Stimulated activated CD4-positive, alpha-beta T cell treated with anti-CD3 and anti-CD28 coated beads, Interleukin-15, amount 100 ng/mL, for 48 hours (primary cell): ENCODE results near the gene FBXL20.
"Not testable (repeated sequence)": the region's sequence is repeated elsewhere in the genome, so short reads cannot be mapped to it uniquely, and the experiment has no call there.

Experiments
- DNase-seq, 2 donors: peaks; one replicate each; pipeline ENCODE4 v3.0.0-alpha.2; 2020; ENCODE audit warnings: low read depth in 2 of 2

The FBXL20 gene

DNA sequence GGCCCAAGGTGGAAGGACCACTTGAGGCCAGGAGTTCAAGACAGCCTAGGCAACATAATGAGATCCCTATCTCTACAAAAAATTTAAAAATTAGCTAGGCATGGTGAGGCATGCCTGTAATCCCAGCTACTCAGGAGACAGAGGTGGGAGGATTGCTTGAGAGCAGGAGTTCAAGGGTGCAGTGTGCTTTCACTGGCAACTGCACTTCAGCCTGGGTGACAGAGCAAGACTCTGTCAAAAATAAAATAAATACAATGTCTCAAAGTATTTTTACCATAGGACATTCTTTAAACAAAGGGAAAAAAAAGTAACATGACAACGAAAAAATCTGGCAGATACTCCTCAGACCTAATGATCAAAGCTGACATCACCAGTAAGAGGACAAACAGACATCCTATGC, 72.6 kb downstream of the FBXL20 start:
- DNase-seq = no peak

DNA sequence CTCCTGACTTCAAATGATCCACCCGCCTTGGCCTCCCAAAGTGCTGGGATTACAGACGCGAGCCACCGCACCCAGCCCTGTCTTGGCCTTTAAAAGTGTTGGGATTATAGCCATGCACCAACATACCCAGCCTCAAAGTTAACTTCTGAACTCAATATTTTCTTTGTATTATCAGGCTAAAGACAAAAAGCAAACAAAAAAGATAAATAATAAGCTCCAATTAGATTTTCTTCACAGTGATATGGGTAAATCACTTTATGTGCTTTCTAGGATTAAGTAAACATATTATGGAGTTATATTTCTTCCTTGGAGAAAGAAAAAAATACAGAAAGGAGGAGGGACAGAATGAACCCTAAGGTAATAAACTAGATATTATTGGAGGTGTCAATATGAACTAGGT, 74.3 kb downstream of the FBXL20 start:
- DNase-seq = no peak

DNA sequence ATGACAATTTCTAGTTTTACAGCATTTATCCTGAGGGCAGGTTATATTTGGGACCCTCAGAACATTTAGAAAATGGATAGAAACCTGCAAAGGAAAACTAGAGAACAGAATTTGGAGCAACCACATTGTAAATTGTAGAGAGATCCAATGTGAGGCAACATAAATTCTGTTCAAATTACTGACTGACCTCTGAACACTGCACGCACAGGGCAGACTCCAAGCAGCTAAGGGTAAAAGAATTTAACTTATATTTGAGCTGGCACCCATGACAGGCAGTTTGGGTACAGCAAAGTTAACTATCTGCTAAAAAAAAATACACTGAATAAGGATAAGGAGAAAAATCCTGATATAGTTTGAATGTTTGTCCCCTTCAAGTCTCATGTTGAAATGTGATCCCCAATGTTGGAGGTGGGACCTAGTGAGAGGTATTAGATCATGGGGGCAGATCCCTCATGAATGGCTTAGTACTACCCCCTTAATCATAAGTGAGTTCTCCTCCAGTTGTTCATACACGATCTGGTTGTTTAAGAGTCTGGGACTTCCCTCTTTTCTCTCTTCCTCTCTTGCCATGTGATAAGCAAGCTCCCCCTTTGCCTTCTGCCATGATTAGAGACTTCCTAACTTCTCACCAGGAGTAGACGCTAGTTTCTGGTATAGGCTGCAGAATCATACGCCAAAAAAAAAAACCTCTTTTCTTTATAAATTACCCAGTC, 75.7 kb downstream of the FBXL20 start:
- no peak for DNase-seq

DNA sequence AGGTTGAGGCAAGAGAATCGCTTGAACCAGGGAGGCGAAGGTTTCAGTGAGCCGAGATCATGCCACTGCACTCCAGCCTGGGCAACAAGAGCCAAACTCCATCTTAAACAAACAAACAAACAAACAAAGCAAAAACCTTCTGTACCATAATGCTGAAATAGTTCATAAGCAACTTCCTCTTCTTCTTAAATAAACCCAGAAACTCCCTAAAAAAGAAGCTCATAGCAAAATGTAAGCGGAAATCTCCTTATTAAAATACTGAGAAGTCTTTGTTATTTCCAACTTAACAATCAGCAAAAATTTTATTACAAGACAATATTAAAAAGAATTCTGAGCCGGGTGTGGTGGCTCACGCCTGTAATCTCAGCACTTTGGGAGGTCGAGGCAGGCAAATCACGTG, 82.8 kb downstream of the FBXL20 start:
- no peak for DNase-seq

DNA sequence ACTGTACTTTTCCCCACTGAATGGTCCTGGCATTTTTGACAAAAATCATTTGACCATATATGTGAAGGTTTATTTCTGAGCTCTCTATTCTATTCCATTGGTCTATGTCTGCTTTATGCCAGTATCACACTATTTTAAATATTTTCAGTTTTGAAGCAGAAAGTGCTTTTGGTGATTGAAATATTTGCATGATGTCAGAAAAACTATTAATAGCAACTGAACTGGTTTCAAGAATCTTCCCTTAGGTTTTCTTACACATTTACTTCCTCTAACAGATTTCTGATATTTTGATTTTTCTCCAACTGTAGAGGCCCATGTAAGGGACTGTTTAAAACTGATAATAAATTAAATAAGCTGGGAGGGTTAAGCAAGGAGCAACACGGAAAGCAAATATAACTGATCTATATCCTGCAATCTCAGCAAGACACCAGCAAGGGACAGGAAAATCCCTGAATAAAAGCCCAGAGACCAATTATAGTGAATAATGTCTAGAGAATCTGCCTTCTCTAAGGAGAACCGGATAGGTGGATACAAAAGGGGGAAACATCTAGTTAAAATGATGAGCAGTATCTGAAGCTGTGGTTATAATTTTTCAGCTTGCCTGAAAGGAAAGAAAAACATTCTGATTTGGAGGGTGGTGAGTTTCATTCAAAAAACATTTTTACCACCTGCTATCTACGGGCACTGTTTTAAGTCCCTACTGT, 94.8 kb downstream of the FBXL20 start:
- DNase-seq = no peak

DNA sequence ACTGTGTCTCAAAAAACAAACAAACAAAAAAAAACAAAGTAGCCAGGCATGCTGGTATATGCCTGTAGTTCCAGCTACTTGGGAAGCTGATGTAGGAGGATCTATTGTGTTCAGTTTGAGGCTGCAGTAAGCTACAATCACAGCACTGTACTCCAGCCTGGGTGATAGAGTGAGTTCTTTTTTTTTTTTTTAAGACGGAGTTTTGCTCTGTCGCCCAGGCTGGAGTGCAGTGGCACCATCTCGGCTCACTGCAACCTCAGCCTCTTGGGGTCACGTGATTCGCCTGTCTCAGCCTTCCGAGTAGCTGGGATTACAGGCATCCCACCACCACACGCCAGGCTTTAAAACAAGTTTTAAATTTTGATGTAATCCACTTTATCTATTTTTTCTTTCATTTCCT, 95.4 kb downstream of the FBXL20 start:
- DNase-seq = no peak

DNA sequence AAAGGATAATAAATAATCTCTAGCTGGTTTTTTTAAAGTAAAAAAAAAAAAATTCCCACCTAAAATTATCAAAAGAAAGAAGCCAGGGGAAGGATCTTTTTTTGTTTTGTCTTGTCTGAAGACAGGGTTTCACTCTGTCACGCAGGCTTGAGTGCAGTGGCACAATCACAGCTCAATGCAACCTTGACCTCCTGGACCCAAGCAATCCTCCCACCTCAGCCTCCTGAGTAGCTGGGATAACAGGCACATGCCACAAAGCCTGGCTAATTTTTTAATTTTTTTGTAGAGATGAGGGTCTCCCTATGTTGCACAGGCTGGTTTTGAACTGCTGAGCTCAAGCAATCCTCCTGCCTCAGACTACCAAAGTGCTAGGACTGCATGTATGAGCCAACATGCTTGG, 97.2 kb downstream of the FBXL20 start:
- DNase-seq = no peak

DNA sequence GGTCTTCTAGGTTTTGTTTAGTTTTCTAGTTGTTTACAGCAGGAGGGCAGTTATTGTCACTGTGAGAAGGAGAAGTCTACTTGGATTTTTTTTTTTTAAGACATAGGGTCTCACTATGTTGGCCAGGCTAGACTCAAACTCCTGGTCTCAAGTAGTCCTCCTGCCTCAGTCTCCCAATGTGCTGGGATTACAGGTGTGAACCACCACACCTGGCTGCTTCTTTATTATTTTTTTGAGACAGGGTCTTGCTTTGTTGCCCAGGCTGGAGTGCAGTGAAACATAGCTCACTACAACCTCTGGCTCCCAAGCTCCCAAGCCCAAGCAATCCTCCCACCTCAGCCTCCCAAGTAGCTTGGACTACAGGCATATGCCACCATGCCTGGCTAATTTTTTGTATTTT, 107.4 kb downstream of the FBXL20 start:
- DNase-seq = no peak

DNA sequence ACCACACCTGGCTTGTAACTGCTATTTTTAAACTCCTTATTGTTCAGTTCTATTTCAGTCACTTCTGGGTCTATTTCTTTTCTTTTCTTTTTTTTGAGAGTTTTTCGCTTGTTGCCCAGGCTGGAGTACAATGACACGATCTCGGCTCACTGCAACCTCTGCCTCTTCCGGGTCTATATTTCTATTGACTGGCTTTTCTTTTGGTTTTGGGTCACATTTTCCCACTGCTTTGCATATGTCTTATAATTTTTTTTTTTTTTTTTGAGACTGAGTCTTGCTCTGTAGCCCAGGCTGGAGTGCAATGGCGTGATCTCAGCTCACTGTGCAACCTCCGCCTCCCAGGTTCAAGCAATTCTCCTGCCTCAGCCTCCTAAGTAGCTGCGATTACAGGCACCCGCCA, 108.9 kb downstream of the FBXL20 start:
- DNase-seq = not testable (repeated sequence)

DNA sequence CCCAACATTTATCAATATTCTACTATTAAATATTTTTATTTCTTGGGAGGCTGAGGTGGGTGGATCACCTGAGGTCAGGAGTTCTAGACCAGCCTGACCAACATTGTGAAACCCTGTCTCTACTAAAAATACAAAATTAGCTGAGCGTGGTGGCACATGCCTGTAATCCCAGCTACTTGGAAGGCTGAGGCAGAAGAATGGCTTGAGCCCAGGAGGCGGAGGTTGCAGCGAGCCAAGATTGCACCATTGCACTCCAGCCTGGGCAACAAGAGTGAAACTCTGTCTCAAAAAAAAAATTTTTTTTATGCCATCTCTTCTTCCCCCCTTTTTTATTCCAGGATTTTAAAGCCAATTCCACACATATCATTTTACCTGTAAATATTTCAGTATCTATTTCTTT, 114.9 kb downstream of the FBXL20 start:
- not testable (repeated sequence) for DNase-seq

DNA sequence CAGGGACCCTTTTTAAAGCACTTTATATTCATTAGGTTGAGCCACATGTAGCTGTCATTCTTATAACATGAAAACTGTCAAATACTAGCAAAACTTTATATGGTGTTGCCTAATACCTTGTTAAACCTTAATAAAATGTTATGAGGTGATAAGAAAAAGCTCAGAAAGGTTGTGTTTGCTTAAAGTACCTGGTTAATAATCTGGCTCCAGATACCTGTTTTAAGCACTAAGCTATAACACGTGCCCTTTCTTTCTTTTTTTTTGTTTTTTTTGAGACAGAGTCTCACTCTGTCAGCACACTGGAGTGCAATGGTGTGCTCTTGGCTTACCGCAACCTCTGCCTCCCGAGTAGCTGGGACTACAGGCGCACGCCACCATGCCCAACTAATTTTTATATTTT, 116.7 kb downstream of the FBXL20 start:
- DNase-seq = no peak

DNA sequence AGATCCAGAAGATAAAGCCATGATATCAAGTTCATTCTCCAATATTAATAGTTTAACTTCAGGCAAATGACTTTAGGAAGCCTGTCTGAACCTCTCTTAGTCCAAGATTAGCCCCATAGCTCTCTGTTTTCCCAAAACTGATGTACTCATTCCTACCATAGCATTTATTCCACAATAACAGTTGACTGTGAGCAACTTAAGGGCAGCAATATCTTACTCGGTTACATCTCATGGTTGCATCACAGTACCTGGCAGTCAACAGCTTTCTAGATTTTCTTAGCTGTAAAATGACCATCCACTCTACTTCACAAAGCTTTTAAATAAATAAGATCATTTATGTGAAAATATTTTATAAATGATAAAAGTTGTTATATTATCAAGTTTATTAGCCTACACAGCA, 117.5 kb downstream of the FBXL20 start:
- DNase-seq = no peak

DNA sequence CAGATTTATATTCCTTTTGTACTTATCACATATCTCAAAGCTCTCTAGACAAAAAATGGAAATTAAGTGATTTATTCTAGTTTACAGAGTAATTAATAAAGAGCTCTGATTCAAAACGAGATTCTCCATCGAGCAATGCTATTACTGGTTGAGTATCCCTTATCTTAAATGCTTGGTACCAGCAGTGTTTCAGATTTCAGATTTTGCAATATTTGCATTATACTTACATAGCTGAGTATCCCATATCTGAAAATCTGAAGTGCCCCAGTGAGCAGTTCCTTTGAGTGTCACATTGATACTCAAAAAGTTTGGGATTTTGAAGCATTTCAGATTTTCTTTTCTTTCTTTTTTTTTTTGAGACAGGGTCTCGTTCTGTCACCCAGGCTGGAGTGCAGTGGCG, 118.3 kb downstream of the FBXL20 start:
- DNase-seq = no peak

DNA sequence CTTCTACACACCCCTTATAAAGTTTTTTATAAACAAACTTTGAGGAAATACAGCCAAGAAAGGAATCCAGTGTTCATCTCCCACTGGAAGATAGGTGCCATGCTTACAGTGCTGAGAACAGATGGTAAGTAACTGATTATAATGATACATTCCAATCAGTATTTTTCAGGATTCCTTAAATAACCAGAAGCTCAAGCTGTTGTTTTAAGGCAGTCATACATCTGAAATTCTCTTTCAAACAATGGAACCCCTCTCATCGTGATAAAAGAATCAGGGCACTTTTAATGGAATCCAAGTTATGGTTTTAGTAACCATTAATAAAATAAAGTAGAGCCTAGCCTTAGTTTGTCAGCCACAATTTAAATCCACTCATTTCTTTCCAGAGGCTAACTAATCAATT, 119.6 kb downstream of the FBXL20 start:
- DNase-seq = no peak

DNA sequence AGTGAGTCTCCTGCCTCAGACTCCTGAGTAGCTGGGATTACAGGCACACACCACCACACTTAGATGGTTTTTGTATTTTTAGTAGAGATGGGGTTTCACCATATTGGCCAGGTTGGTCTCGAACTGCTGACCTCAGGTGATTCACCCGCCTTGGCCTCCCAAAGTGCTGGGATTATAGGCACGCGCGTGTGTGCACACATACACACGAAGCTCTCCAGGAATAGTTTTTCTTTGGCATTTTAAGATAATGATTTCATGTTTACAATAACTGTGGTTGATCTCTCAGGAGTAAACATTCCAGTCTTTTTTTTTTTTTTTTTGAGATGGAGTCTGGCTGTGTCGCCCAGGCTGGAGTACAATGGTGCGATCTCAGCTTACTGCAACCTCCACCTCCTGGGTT, 123.2 kb downstream of the FBXL20 start:
- not testable (repeated sequence) for DNase-seq

DNA sequence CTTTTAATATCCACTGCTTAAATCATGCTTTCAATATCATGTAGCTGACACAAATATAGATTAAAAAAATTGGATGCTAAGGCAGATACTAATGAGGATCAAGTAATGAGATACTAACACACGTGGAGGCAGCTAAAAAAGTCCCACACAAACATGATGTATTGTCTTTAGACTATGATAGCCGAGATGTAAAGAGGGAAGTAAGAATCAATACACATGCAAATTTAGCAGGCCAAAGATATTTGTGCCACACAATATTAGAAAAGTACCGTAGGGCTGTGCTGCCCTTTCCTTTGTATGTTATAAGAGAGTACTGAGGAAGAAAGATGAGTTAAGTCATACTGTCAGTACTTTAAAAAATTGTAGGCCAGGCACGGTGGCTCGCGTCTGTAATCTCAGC, 124.3 kb downstream of the FBXL20 start:
- DNase-seq = no peak

DNA sequence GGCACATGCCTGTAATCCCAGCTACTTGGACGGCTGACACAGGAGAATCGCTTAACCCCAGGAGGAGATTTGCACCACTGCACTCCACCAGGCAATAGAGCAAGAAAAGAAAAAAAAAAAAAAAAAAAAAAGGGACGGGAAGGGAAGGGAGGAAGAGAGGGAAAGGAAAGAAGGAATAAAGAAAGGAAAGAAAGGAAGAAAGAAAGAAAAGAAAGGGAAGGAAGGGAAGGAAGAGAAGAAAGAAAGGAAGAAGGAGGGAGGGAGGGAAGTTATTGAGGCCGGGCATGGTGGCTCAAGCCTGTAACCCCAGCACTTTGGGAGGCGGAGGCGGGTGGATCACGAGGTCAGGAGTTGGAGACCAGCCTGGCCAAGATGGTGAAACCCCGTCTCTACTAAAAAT, 125.3 kb downstream of the FBXL20 start:
- DNase-seq = no peak

DNA sequence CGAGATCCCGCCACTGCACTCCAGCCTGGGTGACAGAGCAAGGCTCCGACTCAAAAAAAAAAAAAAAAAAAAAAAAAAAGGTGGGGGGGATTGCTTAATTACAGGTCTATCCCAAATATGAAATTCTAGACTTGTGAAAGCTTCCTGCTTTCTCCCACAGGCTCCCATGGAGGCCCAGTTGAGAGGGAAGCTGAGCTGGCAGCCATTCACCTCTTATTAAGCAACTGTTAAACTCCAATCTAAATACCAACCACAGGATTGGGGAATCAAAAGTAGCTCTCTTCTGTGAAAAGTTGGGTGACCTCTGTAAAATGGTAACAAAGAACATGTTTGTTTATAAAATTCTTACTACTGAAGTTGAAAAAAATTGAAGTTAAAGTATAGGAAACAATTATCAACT, 129.9 kb downstream of the FBXL20 start:
- no peak for DNase-seq

DNA sequence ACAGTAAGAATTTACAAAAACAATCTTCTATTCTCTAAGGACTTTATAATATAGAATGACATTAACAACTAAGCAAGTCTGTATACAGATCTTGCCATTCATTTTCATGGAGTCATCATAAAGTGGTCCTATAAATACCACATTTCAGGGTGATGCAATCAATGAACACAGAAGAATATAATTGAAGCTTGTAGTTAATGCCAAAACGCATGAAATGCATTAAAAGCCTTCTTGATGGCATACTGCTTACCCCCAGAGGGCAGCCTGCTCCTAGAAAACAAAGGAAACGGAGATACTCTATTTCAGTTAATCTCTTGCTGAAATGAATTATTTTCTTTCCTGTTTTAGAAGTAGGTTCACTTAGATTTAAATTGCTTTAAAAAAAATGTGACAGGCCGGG, 130.5 kb downstream of the FBXL20 start:
- no peak for DNase-seq

DNA sequence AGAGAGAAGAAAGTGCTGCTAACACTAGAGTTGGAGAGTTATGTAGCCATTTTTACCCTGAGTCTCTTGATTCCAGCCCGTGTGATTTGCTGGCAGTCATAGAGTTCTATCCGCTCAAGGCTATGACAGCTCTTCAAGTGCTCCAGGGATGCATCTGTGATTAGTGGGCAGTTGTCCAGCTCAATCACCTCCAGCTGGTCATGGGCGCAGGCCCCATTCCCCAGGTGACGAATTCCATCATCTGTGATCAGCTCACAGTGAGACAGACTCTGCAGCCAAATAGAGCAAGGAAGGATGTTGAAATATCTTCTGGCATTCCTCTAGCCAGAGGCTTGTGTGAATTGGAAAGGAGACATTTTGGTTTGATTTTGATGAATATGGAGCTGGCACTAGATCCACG, 137.3 kb downstream of the FBXL20 start:
- no peak for DNase-seq

DNA sequence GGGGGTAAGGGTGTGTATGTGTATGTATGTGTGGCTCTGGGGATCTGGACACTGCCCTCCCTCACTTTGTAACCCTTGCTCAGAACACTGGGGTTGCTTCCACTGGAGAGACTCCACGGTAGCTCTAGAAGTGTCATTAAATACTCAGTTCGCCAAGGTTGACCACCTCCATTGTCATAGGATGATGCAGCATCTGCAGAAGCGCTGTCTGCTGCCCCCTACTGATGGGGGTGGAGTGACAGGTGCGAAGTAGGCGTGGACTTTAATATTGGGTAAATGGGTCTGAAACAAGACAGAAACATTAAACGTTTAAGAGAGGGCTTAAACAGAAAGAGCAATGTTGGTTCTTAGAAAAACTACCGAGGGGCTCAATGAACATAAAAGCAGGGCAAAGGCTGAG, 140.1 kb downstream of the FBXL20 start:
- no peak for DNase-seq

DNA sequence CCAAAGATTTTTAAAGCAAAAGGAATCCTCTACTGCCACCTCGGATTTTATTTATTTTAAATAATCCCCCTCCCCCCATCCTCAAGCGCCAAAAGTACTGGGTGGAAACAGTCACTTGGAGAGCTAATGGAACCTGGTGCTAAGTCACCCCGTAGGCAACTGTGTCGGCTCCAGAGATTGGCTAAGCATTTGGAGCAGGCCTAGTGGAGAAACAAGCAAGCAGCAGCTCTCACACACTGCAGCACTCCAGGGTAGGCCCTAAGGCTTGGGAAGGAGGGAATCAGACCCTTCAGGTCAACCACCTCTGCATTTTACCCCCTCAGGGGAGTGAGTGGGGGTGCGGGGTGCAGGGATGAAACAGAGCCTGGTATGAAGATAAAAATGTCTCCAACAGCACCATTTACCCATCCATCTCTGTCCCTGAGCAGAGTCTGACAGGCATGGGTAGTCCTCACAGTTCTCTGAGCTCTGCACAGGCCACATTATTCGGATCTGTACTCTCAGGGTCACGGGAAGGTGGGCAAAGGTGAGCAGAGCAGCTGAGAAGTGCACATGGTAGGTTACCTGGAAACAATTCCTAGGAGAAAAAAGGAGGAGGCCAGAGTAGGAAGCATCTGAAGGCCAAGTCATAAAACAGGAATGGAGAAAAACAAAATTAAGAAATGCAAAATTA, 148.5 kb downstream of the FBXL20 start:
- no peak for DNase-seq

DNA sequence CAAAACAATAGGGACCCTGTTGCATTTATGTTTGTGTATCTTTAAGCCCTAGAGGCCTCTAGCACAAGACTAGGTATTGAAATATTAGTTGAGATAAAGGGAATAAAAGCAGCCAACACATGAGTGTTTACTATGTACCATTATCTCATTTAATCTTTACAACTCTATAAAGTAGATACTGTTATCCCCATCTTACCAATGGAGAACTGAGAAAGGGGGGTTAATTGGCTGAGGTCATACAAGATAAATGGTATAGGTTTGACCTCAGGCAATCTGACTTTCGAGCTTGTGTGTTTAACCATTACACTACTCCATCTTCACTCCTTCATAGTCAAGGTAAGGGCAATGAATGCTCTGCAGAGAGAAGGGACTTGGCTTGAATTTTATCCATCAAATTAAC, 149.4 kb downstream of the FBXL20 start:
- no peak for DNase-seq
